Sigmoid colon (tissue), 7 donors: Measurements from ENCODE around the gene SLC25A1. TPM values are rescaled to one million over a fixed set of nuclear protein-coding genes. Genes with fewer than 3 reads are reported as not detected.

Source experiments
- DNase-seq: peaks from one replicate; pipeline ENCODE4 v3.0.0-alpha.2; 2019
- H3K27ac ChIP-seq, 4 donors: fragments of 200-600 bp; sonication (generic); one replicate each; pipeline ENCODE4 v1.5.1; 2016 to 2019; ENCODE audit warnings: mild to moderate bottlenecking in 1 of 4
- H3K27me3 ChIP-seq, 3 donors: fragments of 200-600 bp; sonication (generic); one replicate each; pipeline ENCODE4 v1.5.1; 2019; ENCODE audit warnings: mild to moderate bottlenecking in 1 of 3
- H3K36me3 ChIP-seq, 4 donors: fragments of 200-600 bp; sonication (generic); one replicate each; pipeline ENCODE4 v1.5.1; 2016 to 2019
- H3K4me1 ChIP-seq, 4 donors: fragments of 200-600 bp; sonication (generic); one replicate each; pipeline ENCODE4 v1.5.1; 2017 to 2019
- H3K4me3 ChIP-seq, 4 donors: fragments of 200-600 bp; sonication (generic); one replicate each; pipeline ENCODE4 v1.5.1; 2017 to 2019; ENCODE audit warnings: mild to moderate bottlenecking in 2 of 4, moderate library complexity in 1 of 4
- H3K9me3 ChIP-seq, 4 donors: fragments of 200-600 bp in 3 of 4; sonication (generic) in 3 of 4; one replicate each; pipeline versions ENCODE4 v1.5.1 to v1.6.1; 2013 to 2019
- CTCF ChIP-seq, 4 experiments: fragments of 450-650 bp in 3 of 4; fragments of 200-600 bp in 1 of 4; IDR thresholded peaks; one replicate each; pipeline ENCODE4 v1.5.1; 2016 to 2019; ENCODE audit warnings: antibody characterized with exemption in 4 of 4, mild to moderate bottlenecking in 3 of 4, moderate library complexity in 2 of 4
- EP300 ChIP-seq, 4 donors: sonication (generic); formaldehyde crosslinking; IDR thresholded peaks; one replicate each; pipeline ENCODE4 v1.6.1; 2017; ENCODE audit warnings: antibody characterized with exemption in 4 of 4
- POLR2A ChIP-seq, 2 donors: fragments of 450-650 bp; IDR thresholded peaks; one replicate each; pipeline ENCODE4 v1.6.1; 2016; ENCODE audit warnings: antibody characterized with exemption in 2 of 2, mild to moderate bottlenecking in 2 of 2, moderate library complexity in 2 of 2
- POLR2AphosphoS5 ChIP-seq, 4 donors: sonication (generic); formaldehyde crosslinking; IDR thresholded peaks; one replicate each; pipeline ENCODE4 v1.6.1; 2017; ENCODE audit warnings: antibody characterized with exemption in 4 of 4
- WGBS, 2 donors: extraction: QIAGEN DNeasy Blood & Tissue Kit; methylation state at CpG; one replicate each; pipeline ENCODE4 v1.1.7; 2013; 5-methylcytosine and 5-hydroxymethylcytosine counted together
- intact Hi-C: fragments of 100-400 bp; cut with DNase I; formaldehyde crosslinking; loops from one replicate; pipeline ENCODE4 v1.15.1; 2023
- polyA plus RNA-seq, 3 donors: library from polyadenylated mRNA; stranded (reverse); fragments of 200-250 nt; gene quantifications; one replicate each; pipeline ENCODE4 v1.2.3, GENCODE V29; 2013
- total RNA-seq, 4 donors: library from RNA; depleted of rRNA; stranded (reverse); fragments of >200 nt; gene quantifications; one replicate each; pipeline ENCODE4 v1.1.0, GENCODE V29; 2016
- donor health status: healthy with polysubstance abuse.
- donor health status: Bipolar disorder and iron deficiency.
- donor health status: healthy.

SLC25A1 gene
- total and polyA plus RNA-seq, 7 donors: 28.2 to 146 (median 45.3) TPM

DNA sequence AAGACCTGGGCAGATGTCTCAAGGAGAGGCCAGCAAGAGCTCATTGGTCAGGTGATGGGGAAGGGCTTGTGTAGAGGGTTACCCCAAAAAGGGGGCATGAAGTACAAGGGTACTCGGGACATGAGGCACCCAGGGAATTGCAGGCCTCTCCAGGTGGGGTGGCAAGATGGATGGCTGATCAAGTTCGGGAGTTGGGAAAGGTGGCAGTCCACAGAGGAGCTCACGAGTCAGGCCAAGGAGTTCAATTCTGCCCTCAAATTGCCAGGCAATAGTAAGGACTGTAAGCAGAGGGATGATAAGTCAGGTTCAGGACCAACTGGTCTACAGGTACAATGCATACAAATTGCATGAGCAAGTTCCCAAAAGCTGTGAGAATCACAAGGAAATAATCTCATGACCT is 42.3 kb upstream of the SLC25A1 start:
- no peak for TF ChIP-seq POLR2A (IDR thresholded peaks at IDR 0.05)
- no peak for TF ChIP-seq POLR2AphosphoS5 (IDR thresholded peaks at IDR 0.05)
- no peak for TF ChIP-seq EP300 (IDR thresholded peaks at IDR 0.05)
- TF ChIP-seq CTCF (IDR thresholded peaks at IDR 0.05): no peak
- Histone ChIP-seq H3K27ac (no peak overlapping the region), H3K4me3 (no peak overlapping the region), H3K4me1 (no peaks in the 10 kb centered on the region), H3K9me3 (no peaks in the 10 kb centered on the region), H3K36me3 (peaks cover 0 to 28% (median 6%) of the 10 kb centered on the region in 4 donors), H3K27me3 (no peaks in the 10 kb centered on the region)
- DNase-seq: no peak
- intact Hi-C loops: no loop called here
- WGBS, 2 donors: 90 to 95% methylated on average over 3 of the region's 3 CpGs

GRCh38 chr22:19218541-19219233 is 40.2 kb upstream of the SLC25A1 start:
- no peaks in the 10 kb centered on the region for H3K4me1 ChIP-seq
- DNase-seq: no peak
- WGBS, 2 donors: 59 to 70% methylated on average over 5 of the region's 5 CpGs
- no peaks in the 10 kb centered on the region for H3K27me3 ChIP-seq
- intact Hi-C loops: no loop called here
- no peak overlapping the region for H3K27ac ChIP-seq
- no peaks in the 10 kb centered on the region for H3K9me3 ChIP-seq
- TF ChIP-seq POLR2AphosphoS5 (IDR thresholded peaks at IDR 0.05) (no peak), CTCF (IDR thresholded peaks at IDR 0.05) (no peak), POLR2A (IDR thresholded peaks at IDR 0.05) (no peak), EP300 (IDR thresholded peaks at IDR 0.05) (no peak)
- H3K4me3 ChIP-seq: no peak overlapping the region
- peaks cover 0 to 18% (median 6%) of the 10 kb centered on the region in 4 donors for H3K36me3 ChIP-seq

DNA sequence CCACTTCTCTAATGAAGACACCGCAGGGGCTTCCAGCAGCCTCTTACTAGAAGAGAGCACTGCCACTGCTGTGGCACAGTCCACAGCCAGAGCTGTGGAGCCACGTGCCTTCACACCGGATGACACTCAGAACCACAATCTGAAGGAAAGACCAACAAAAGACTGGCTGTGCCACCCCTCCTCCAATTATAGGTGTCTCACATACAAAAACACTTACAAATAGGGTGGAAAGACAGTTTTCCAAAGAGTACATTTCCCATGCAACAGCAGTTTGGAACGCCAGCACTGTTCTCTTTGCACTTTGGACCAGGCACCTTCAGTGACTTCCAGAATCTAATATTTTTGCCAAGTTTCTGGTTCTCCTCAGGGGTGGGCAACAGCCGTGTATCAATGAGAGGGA is 38.0 kb upstream of the SLC25A1 start:
- Histone ChIP-seq H3K27me3 (no peaks in the 10 kb centered on the region), H3K4me3 (no peak overlapping the region), H3K4me1 (no peaks in the 10 kb centered on the region), H3K36me3 (peaks cover 0 to 9% (median 4%) of the 10 kb centered on the region in 4 donors), H3K27ac (no peak overlapping the region), H3K9me3 (no peaks in the 10 kb centered on the region)
- no peak for TF ChIP-seq POLR2AphosphoS5 (IDR thresholded peaks at IDR 0.05)
- DNase-seq: no peak
- 92 to 93% methylated on average over 5 of the region's 5 CpGs for WGBS, 2 donors
- intact Hi-C loops: no loop called here

GRCh38 chr22:19215360-19215759 is 36.8 kb upstream of the SLC25A1 start:
- no peaks in the 10 kb centered on the region for H3K9me3 ChIP-seq
- no peaks in the 10 kb centered on the region for H3K36me3 ChIP-seq
- H3K27ac ChIP-seq: no peak overlapping the region
- no peaks in the 10 kb centered on the region for H3K4me1 ChIP-seq
- no peak for DNase-seq
- no peak overlapping the region for H3K4me3 ChIP-seq
- TF ChIP-seq CTCF (IDR thresholded peaks at IDR 0.05): no peak
- TF ChIP-seq EP300 (IDR thresholded peaks at IDR 0.05): no peak
- TF ChIP-seq POLR2AphosphoS5 (IDR thresholded peaks at IDR 0.05): no peak
- no peak for TF ChIP-seq POLR2A (IDR thresholded peaks at IDR 0.05)
- H3K27me3 ChIP-seq: no peaks in the 10 kb centered on the region
- intact Hi-C loops: no loop called here
- WGBS, 2 donors: 97% methylated on average over 14 of the region's 14 CpGs

GRCh38 chr22:19214078-19214473 is 35.5 kb upstream of the SLC25A1 start:
- Histone ChIP-seq H3K36me3 (peaks cover 0 to 9% (median 5%) of the 10 kb centered on the region in 4 donors), H3K4me3 (no peak overlapping the region), H3K4me1 (no peaks in the 10 kb centered on the region), H3K27ac (no peak overlapping the region), H3K9me3 (no peaks in the 10 kb centered on the region), H3K27me3 (no peaks in the 10 kb centered on the region)
- WGBS, 2 donors: 79 to 89% methylated on average over 4 of the region's 4 CpGs
- no peak for TF ChIP-seq POLR2A (IDR thresholded peaks at IDR 0.05)
- TF ChIP-seq POLR2AphosphoS5 (IDR thresholded peaks at IDR 0.05): no peak
- no peak for TF ChIP-seq EP300 (IDR thresholded peaks at IDR 0.05)
- no peak for TF ChIP-seq CTCF (IDR thresholded peaks at IDR 0.05)
- no peak for DNase-seq
- intact Hi-C loops: no loop called here
